Adrenal gland (tissue), 12 donors: ENCODE measurements around the gene GJC2. TPM values are rescaled to one million over a fixed set of nuclear protein-coding genes. Genes with fewer than 3 reads are reported as not detected.

Source experiments
- DNase-seq, 7 donors: peaks; one replicate each; pipeline ENCODE4 v3.0.0-alpha.2; 2019 to 2020
- H3K27ac ChIP-seq, 5 donors: fragments of 200-600 bp; sonication (generic) in 4 of 5; 1 replicate in 3 of 5; 2 replicates in 2 of 5; pipeline versions ENCODE4 v1.5.1 to v1.8.0; 2016 to 2020; ENCODE audit warnings: mild to moderate bottlenecking in 1 of 5
- H3K27me3 ChIP-seq: fragments of 200-600 bp; 2 replicates; pipeline ENCODE4 v1.8.0; 2021
- H3K36me3 ChIP-seq, 2 donors: fragments of 200-600 bp; replicated peaks in 1 of 2; 1 replicate in 1 of 2; 2 replicates in 1 of 2; pipeline versions ENCODE4 v1.5.1 to v1.8.0; 2018 to 2022
- H3K4me1 ChIP-seq, 2 donors: fragments of 200-600 bp; replicated peaks in 1 of 2; 1 replicate in 1 of 2; 2 replicates in 1 of 2; pipeline versions ENCODE4 v1.5.1 to v1.8.0; 2018 to 2021
- H3K4me3 ChIP-seq, 4 donors: fragments of 200-600 bp; sonication (generic) in 3 of 4; one replicate each; pipeline ENCODE4 v1.5.1; 2016 to 2018
- H3K9me3 ChIP-seq, 3 donors: fragments of 200-600 bp; sonication (generic) in 1 of 3; replicated peaks in 1 of 3; 1 replicate in 2 of 3; 2 replicates in 1 of 3; pipeline versions ENCODE4 v1.5.1 to v1.8.0; 2016 to 2021
- CTCF ChIP-seq, 6 experiments: fragments of 450-650 bp in 4 of 6; fragments of 200-600 bp in 2 of 6; sonication (generic) in 1 of 6; IDR thresholded peaks; 1 replicate in 5 of 6; 2 replicates in 1 of 6; pipeline versions ENCODE4 v1.5.1 to v1.8.0; 2016 to 2021; ENCODE audit warnings: antibody characterized with exemption in 6 of 6, mild to moderate bottlenecking in 2 of 6, moderate library complexity in 1 of 6
- POLR2A ChIP-seq, 2 donors: fragments of 450-650 bp; IDR thresholded peaks; one replicate each; pipeline ENCODE4 v1.6.1; 2017; ENCODE audit warnings: antibody characterized with exemption in 2 of 2, mild to moderate bottlenecking in 2 of 2, moderate library complexity in 1 of 2
- WGBS, 4 donors: extraction: QIAGEN DNeasy Blood & Tissue Kit in 2 of 4; methylation state at CpG; one replicate each; pipeline versions ENCODE4 v1.1.5 to v1.1.7; 2013 to 2017; 5-methylcytosine and 5-hydroxymethylcytosine counted together
- intact Hi-C, 2 donors: fragments of 100-400 bp; cut with DNase I; formaldehyde crosslinking; loops; one replicate each; pipeline versions ENCODE4 v1.14.1 to v1.15.0; 2022 to 2023
- polyA plus RNA-seq, 3 donors: library from polyadenylated mRNA; stranded (reverse); fragments of 200-250 nt in 2 of 3; fragments of 350-450 nt in 1 of 3; fragmentation: Illumina TruSeq in 1 of 3; extraction: RNeasy Lipid Tissue Mini Kit (QIAGEN cat#74804) in 1 of 3; gene quantifications; one replicate each; pipeline ENCODE4 v1.2.3, GENCODE V29; 2013 to 2014
- total RNA-seq, 9 donors: library from RNA; depleted of rRNA in 4 of 9; stranded (reverse); fragments of >200 nt in 4 of 9; fragments of 120-200 nt in 1 of 9; fragmentation: NEBNext Ultra II Directional in 1 of 9; extraction: Animal tissue kit (Norgen Biotek cat#: 25700) in 1 of 9; gene quantifications; one replicate each; pipeline versions ENCODE4 v1.1.0 to v1.2.4, GENCODE V29; 2013 to 2023
- donor health status: healthy with polysubstance abuse.
- donor health status: Bipolar disorder and iron deficiency.
- donor health status: DM: yes; HTN: yes; CAD: no.
- donor health status: DM: no; HTN: no; CAD: no.
- donor health status: DM: no; HTN: no; CAD: no.
- donor health status: DM: yes; HTN: yes; CAD: no.

Gene GJC2
- total and polyA plus RNA-seq, 12 donors, result 0.05 to 4.1 (median 1.3) TPM

GRCh38 chr1:228144193-228144992 is 5.3 kb upstream of the GJC2 start:
- no peak overlapping the region for H3K27ac ChIP-seq
- WGBS, 4 donors, result 81 to 89% (median 84%) methylated on average over 11 to 16 of the region's 16 CpGs
- no peaks in the 10 kb centered on the region for H3K9me3 ChIP-seq
- no peak overlapping the region for H3K4me3 ChIP-seq
- DNase-seq, result peak in 4 of 7 donors; percentile 10 to 45 (median 14)
- TF ChIP-seq POLR2A (IDR thresholded peaks at IDR 0.05) (no peak), CTCF (IDR thresholded peaks at IDR 0.05) (no peak)
- intact Hi-C loops, result no loop called here
- H3K36me3 ChIP-seq, result peaks cover 0 to 30% of the 10 kb centered on the region in 2 donors
- H3K4me1 ChIP-seq, result peaks cover 12 to 40% of the 10 kb centered on the region in 2 donors
- no peaks in the 10 kb centered on the region for H3K27me3 ChIP-seq

GRCh38 chr1:228144993-228145343 is 4.8 kb upstream of the GJC2 start:
- Histone ChIP-seq H3K36me3 (peaks cover 0 to 30% of the 10 kb centered on the region in 2 donors), H3K4me3 (no peak overlapping the region), H3K4me1 (peaks cover 10 to 45% of the 10 kb centered on the region in 2 donors), H3K9me3 (no peaks in the 10 kb centered on the region), H3K27ac (no peak overlapping the region), H3K27me3 (no peaks in the 10 kb centered on the region)
- intact Hi-C loops, result no loop called here
- DNase-seq, result peak in 3 of 7 donors; percentile 8 to 45 (median 16)
- 66 to 90% (median 80%) methylated on average over 4 to 8 of the region's 8 CpGs; no CpG with 5 or more reads in 1 of the 4 donors for WGBS, 4 donors
- TF ChIP-seq CTCF (IDR thresholded peaks at IDR 0.05) (no peak), POLR2A (IDR thresholded peaks at IDR 0.05) (no peak)

- Histone ChIP-seq H3K27me3 (no peaks in the 10 kb centered on the region), H3K4me3 (no peak overlapping the region), H3K36me3 (peaks cover 0 to 30% of the 10 kb centered on the region in 2 donors), H3K27ac (no peak overlapping the region), H3K9me3 (no peaks in the 10 kb centered on the region), H3K4me1 (peaks cover 9 to 52% of the 10 kb centered on the region in 2 donors)
- DNase-seq, result peak in 3 of 7 donors; percentile 10 to 48 (median 25)
- TF ChIP-seq POLR2A (IDR thresholded peaks at IDR 0.05) (no peak), CTCF (IDR thresholded peaks at IDR 0.05) (no peak)
- 87 to 93% (median 90%) methylated on average over 18 to 31 of the region's 31 CpGs for WGBS, 4 donors
- intact Hi-C loops, result no loop called here
Observed at GRCh38 chr1:228145463-228146416, 4.0 kb upstream of the GJC2 start.
